ENCODE results near the gene EHBP1.

DNA sequence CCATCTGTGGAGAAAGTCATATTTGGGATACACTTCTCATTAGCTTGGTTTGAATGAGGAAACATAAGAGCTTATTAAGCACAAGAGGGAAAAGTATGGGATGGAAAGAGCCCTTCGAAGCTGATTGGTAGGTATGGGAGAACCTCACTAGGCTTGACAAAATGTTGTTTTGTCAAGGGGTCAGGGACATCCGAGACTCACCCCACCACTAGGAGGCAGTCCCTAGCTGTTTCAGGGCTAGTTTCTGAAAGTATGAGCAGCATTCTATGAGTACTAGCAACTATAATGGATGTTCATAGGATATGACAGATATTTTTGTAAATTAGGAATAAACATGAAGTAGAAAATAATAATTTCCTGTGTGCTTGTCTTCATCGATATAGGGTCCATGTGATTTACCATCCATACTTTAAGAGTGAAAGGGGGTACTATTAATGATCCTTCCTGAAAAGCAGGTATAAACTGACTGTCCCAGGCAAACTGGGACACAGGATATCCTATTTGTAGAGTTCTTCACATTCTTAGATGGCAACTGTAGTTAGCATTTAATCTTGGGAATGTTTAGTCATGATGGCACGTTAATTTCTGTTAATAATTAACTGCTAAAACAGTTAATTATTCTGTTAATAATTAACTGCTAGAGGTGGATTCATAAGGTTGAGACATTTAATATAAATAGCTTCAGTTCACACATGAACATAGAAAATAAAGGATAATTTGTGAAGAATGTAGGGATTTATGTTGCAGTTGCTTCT, 373.5 kb downstream of the EHBP1 start:
- no peak for TF ChIP-seq CTCF (IDR thresholded peaks at IDR 0.05)
- no peak for TF ChIP-seq POLR2A (IDR thresholded peaks at IDR 0.05)
- no peak for TF ChIP-seq POLR2AphosphoS5 (IDR thresholded peaks at IDR 0.05)
